HG02571 (cell line): Measurements from ENCODE around the gene MTA2.

Experiments used
- ATAC-seq: cut with Tn5 transposase; IDR thresholded peaks from one replicate; pipeline ENCODE4 v1.9.1; 2021; ENCODE audit warnings: mild to moderate bottlenecking, moderate library complexity; ENCODE audit not compliant: unreplicated experiment

MTA2 gene

DNA sequence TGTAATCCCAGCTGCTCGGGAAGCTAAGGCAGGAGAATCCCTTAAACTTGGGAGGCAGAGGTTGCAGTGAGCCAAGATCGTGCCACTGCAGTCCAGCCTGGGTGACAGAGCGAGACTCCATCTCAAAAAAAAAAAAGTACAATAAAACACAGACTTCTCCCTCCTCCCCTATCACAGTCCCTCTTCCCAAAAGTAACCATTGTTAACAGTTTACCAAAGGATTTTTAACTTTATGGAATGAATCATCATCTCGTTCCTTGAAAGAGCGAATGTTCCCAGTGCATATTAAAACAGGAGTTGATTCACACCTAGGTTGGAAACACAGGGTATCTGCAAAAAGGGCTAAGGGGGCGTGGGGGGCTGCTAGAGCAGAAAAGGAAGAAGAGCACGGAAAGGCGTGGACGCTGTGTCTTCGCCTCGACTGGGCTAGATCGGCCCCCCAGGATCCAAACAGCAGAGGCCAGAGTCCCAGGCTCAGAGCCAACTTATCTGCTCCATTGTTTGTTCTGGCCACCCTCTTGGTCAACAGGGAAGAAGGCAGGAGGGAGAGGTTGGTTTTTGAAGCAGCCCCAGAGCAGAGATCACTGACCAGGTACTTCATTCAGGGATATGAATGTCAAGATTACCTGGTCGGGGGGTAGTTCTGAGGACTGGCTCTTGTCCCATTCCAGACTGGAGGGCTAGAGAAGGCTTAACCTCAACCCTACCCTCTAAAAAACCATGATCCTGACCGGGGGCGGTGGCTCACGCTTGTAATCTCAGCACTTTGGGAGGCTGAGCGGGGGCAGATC lies 52.9 kb downstream of the MTA2 start:
- ATAC-seq = no peak

DNA sequence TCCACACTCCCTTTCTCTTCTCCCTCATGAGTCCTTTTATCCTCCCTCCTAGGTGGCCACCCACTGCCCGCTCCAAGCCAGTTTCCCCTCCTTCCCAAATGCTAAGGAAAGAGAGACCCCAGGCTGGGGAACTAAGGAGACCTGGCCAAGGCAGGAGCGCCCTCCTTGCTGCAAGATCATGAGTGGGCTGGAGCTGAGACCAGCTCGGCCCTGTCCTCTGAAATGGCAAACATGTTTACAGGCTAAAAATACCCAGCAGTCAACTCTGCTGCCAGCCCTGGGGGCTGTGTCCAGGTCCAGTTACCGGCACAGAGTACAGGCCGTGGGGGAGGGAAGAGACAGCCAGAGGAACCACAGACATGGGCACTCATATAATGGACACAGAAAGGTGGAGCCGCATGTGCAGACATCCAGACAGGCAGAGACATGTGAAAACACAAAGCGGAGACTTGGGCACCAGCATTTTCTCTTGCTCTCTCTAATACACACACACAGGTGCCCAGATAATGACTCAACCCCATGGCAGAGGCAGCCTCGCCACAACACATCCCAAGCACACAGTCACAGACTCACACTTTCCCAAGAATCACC lies 53.9 kb downstream of the MTA2 start:
- ATAC-seq = no peak

- ATAC-seq = no peak
Measured at GRCh38 chr11:62546929-62547625, 54.6 kb downstream of the MTA2 start.

DNA sequence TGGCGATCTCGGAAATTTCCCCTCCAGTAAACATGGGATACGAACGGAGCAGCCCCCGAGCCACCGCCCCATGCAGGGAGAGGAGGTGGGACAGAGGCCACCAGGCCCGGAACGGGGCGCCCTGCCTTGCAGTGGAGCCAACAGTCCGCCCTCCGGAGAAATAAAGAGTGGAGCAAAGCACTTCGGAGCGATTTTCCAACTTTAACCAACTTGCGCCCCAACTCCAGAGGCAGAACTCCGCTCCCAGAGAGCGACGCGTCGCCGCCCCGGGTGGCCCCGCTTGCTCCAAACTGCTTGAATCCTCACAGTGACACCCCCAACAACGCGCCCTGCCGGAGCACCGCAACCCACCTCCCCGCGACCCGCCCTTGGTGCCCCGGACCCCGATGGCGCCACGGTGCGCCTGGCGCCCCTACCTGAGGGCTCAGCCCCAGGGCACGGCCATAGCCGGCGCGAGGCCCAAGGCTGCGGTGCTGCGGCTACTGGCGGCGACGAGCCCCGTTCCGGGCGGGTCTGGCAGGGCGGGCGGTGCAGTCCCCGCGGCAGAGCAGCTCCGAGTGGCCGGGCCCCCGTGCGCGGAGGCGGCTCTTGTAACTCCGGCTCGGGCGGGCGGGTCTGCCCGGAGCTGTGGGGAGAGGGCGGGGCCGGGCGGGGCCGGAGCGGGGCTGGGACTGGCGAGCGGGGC lies 55.3 kb downstream of the MTA2 start, which contains the start of gene AHNAK:
Gene AHNAK (minus strand): TSS at position 563 of the 685 bp plus-strand sequence. CDS start 10,708 bp downstream, outside the sequence.
- ATAC-seq = no peak

- ATAC-seq = no peak
Measured at GRCh38 chr11:62545437-62546243, 56.0 kb downstream of the MTA2 start.

GRCh38 chr11:62544581-62545436 lies 56.9 kb downstream of the MTA2 start:
- ATAC-seq = no peak

DNA sequence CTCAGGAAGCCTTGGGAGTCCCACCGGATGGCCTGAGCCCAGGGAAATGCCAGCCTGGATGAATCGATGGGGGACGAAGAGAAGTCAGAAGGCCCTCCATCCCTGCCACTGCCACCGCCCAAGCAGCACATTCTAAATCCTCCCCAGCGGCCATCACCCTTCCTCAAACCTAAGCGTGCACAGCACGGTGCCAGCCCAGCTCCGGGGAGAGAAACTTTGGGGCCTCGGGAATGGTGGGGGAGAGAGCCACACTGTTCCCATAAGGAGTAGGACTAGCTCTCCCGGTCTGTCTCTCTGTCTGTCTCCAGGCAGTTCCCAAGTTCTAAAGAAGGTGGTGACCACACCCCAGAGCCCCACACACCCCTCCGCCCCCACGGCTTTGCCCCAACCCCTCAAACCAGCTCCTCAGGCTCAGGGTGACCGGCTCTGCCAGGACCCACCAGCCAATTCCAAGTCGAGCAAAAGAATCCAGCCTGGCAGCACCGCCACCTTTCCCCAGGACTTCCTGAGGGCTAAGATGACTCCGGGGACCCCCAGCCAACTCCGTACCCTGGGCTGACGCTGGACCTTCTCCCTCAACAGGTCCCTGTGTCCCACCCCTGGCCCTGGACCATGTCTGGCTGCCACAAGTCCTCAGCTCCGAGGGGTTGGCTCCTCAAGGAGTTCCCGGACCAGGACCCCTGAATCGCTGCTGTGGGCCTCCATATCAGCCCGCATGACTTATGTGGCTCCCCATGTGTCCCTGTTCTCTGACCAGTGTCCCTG lies 57.8 kb downstream of the MTA2 start:
- no peak for ATAC-seq
